Stimulated activated CD4-positive, alpha-beta T cell treated with anti-CD3 and anti-CD28 coated beads, Interleukin-15, amount 100 ng/mL, for 48 hours (primary cell): Measurements from ENCODE around the gene MYBBP1A.
"Not testable (repeated sequence)": the region's sequence is repeated elsewhere in the genome, so short reads cannot be mapped to it uniquely, and the experiment has no call there.

ENCODE experiments used
- DNase-seq, 2 donors: peaks; one replicate each; pipeline ENCODE4 v3.0.0-alpha.2; 2020; ENCODE audit warnings: low read depth in 2 of 2

The MYBBP1A gene, protein sequence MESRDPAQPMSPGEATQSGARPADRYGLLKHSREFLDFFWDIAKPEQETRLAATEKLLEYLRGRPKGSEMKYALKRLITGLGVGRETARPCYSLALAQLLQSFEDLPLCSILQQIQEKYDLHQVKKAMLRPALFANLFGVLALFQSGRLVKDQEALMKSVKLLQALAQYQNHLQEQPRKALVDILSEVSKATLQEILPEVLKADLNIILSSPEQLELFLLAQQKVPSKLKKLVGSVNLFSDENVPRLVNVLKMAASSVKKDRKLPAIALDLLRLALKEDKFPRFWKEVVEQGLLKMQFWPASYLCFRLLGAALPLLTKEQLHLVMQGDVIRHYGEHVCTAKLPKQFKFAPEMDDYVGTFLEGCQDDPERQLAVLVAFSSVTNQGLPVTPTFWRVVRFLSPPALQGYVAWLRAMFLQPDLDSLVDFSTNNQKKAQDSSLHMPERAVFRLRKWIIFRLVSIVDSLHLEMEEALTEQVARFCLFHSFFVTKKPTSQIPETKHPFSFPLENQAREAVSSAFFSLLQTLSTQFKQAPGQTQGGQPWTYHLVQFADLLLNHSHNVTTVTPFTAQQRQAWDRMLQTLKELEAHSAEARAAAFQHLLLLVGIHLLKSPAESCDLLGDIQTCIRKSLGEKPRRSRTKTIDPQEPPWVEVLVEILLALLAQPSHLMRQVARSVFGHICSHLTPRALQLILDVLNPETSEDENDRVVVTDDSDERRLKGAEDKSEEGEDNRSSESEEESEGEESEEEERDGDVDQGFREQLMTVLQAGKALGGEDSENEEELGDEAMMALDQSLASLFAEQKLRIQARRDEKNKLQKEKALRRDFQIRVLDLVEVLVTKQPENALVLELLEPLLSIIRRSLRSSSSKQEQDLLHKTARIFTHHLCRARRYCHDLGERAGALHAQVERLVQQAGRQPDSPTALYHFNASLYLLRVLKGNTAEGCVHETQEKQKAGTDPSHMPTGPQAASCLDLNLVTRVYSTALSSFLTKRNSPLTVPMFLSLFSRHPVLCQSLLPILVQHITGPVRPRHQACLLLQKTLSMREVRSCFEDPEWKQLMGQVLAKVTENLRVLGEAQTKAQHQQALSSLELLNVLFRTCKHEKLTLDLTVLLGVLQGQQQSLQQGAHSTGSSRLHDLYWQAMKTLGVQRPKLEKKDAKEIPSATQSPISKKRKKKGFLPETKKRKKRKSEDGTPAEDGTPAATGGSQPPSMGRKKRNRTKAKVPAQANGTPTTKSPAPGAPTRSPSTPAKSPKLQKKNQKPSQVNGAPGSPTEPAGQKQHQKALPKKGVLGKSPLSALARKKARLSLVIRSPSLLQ (N-terminal part only)

DNA sequence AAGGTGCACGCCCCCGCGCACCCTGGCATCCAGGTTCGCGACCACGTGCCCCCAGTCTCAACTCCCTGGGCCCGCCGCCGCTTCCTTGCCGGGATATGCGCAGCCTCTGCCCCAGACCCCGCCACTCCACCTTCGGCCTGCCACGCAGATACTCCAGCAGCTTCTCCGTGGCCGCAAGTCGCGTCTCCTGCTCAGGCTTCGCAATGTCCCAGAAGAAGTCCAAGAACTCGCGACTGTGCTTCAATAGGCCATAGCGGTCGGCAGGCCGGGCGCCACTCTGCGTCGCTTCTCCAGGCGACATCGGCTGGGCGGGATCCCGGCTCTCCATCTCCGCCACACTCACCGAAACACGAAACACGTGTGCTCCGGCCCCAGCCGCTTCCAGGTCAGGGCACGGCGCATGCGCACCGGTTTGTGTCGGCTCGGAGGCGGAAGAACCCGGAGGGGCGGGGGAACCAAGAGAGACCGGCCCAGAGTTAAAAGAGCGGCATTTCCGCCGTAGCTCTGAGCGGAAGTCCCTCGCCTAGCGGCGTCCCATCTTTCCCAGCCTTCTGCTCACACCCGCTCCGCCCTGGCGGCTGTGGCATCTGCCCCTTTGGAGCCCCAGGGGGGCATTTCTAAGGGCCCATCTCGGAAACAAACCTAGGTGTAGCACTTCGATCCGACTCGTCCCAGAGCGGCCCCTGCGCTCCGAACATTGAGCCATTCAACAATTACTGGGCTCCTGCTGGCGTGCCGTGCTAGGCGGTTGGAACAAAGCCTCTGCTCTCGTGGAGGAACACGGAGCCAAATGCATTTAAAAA lies at the start of gene MYBBP1A:
Gene MYBBP1A (minus strand): TSS at position 388 of the 803 bp plus-strand sequence. CDS start 60 bp downstream, at position 328.
- DNase-seq = peak; percentile 96

DNA sequence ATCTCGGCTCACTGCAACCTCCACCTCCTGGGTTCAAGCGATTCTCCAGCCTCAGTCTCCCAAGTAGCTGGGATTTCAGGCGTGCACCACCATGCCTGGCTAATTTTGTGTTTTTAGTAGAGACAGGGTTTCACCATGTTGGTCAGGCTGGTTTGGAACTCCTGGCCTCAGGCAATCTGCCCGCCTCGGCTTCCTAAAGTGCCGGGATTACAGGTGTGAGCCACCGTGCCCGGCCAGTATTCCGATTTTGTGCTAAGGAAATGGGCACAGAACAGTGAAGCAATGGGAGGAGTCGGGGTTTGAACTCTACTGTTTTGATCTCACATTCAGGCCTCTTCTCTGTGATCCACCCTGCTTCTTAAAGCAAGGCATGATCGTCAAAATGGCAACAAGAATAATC lies 49.6 kb upstream of the MYBBP1A start:
- not testable (repeated sequence) for DNase-seq

DNA sequence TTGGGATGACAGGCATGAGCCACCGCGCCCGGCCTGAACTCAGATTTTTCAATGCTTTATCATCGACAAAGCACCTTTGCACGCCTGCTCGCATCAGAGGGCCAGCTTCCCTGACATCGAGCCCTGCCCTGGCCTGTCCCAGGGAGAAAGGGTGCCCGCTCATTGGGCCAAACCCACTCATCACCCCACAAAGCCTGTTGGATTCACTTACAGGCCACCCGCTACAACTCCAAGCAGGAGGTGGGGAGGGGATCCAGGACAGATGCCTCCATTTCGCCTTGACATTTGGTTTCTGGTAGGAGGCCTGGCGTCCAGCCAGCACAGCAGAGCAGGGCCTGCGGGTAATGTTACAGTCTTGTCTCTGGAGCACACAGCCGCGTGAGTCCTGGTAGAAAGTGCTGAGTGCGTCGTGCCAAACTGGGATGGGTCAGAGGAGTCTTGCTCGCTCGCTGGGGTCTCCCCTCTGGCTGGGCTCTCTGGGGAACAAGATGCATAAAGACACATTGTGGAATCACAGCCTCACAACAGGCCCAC lies 49.0 kb upstream of the MYBBP1A start:
- DNase-seq = no peak

DNA sequence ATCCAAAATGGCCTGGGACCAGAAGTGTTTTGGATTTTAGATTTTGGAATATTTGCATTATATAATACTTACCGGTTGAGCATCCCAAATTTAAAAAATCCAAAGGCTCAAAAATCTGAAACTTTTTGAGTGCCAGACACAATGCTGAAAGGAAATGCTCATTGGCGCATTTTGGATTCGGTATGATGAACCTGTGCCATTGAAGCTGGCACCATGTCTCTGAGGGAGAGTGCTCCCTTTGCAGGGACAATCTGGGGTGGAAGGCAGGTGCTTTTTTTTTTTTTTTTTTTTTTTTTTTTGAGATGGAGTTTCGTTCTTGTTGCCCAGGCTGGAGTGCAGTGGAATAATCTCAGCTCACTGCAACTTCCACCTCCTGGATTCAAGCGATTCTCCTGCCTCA lies 46.9 kb upstream of the MYBBP1A start:
- no peak for DNase-seq

DNA sequence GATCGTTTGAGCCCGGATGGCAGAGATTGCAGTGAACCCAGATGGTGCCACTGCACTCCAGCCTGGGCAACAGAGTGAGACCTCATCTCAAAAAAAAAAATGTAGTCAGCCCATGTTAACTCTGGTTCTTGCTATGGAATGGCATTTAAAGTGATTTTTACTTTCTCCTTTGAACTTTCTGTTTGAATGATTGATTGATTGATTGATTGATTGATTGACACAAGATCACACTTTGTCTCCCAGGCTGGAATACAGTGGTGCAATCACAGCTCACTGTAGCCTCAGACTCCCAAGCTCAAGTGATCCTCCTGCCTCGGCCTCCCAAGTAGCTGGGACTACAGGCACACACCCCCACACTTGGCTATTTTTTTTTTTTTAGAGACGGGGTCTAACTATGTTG lies 46.1 kb upstream of the MYBBP1A start:
- no peak for DNase-seq

DNA sequence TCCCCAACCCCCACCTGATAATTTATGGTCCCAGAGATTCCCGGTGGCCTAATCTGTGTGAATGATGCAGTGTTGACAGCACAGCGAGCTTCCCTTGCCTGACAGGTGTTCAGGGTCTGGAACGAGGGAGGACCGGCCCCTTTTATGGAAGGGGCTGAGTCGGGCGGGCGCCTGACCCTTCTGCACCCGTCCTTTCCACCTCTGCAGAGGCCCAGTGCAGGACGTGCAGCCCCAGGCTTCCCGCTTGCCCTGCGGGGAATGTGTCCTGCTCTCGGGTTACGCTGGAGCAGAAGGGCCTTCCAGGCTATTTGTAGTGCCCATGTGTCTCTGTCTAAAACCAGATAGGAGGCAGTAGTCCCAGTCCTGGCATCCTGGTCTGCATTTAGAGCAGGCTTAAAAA lies 45.4 kb upstream of the MYBBP1A start:
- DNase-seq = no peak

DNA sequence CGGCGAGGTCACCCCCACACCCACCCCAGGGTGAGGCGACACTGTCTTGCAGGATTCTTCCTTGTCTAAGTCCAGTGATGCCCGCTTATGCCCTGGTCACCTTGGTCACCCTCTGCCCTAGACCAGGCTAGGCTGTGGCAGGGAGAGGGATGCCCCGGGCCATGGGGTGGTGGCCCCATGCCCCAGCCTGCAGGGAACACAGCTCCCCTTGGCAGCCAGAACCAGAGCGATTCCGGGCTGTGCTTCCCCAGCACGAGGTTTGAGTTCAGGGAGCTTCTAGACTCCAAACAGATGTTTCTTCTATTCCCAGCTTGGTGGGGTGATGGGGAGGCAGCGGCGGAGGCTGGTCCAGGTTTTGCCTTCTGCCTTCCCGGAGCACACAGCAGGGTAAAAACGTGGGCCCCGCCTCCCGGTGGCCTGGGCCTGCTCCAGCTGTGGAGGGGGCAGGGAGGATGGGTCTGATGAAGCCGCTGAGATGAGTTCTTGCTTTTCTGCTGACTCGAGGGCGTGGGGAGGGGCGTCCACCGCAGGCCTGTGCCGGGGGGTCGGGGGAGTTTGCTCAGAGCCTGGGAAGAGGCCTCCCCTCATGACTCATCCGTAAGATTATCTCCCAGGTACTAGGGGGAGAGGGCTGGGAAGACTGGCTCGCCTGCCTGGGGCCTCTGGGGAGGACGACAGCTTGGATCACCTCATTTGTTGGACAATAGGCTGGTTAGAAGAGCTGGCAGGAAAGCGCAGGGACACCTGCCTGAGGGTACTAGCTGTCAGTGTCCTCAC lies 44.5 kb upstream of the MYBBP1A start:
- no peak for DNase-seq

DNA sequence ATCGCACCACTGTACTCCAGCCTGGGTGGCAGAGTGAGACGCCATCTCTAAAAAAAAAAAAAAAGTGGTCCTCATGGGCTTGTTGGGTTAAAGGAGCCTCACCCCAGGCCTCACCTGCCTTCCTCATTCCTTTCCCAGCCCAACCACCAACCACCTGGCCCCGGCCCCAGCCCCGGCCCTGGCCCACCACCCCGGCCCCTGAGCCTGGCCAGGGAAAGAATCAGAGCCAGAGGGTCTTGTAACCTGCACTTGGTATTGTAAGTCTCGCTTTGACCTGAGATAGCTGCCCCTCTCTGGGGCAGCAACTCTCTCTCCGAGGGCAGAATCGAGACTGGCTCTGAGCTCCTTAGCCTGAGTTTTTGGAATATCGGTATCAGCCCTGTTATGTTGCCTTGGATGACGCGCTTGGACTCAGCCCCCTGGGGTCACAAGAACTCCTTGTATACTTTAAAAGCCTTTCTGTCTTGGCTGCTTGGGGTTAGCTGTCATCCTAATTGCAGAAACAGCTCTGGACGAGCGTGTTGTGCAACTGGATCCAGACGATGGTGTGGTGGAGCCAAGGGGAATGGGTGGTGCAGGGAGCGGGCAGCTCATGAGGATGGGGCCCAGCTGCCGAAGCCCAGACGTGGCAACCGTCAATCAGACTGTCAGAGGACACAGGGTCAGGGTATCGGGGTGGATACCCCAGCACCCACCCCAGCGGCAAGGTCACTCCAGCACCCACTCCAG lies 43.8 kb upstream of the MYBBP1A start:
- DNase-seq = no peak

DNA sequence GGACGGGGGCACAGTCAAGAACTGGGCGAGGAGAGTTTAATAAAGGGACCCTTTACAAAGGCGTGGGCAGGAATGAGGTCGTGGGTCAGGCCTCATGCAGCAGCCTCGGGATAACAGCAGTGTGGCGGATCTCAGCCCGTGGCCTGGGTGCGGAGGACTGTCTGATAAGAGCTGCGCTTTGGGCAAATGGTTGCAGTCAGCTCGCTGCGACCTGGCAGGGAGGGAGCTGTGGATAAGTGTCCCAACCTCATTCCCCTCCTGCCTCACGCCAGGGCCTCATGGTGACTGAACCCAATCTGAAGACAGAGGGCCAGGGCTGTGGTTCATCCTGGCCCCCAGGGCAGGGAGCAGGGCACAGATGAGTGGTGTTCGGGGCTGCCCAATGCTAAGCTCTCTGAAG lies 42.8 kb upstream of the MYBBP1A start:
- no peak for DNase-seq

DNA sequence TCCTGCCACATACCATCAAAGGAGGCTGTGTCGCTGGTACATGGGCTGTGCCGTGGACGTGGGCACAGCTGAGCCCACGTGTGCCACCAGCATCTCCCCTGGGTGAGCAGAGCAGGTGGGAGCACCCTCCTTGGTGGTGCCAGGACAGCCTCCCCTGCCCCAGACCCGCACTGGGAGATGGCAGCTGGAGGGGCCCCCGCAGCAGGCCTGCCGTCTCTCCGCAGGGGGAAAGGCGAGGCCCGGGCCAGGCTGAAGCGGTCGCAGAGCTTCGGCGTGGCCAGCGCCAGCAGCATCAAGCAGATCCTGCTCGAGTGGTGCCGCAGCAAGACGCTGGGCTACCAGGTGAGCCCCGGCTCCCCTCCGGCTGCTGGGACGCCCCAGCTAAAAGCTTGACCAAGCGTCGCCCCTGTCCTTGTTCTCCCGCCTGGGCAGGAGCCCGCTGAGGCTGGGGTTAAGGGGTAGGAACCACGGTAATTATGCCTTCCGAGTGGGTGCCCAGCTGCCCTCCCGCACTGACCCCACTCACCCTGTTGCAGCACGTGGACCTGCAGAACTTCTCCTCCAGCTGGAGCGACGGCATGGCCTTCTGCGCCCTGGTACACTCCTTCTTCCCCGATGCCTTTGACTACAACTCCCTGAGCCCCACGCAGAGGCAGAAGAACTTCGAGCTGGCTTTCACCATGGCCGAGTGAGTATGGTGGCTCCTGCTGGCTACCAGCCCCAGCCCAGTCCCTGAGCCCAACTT lies 41.6 kb upstream of the MYBBP1A start:
- no peak for DNase-seq

DNA sequence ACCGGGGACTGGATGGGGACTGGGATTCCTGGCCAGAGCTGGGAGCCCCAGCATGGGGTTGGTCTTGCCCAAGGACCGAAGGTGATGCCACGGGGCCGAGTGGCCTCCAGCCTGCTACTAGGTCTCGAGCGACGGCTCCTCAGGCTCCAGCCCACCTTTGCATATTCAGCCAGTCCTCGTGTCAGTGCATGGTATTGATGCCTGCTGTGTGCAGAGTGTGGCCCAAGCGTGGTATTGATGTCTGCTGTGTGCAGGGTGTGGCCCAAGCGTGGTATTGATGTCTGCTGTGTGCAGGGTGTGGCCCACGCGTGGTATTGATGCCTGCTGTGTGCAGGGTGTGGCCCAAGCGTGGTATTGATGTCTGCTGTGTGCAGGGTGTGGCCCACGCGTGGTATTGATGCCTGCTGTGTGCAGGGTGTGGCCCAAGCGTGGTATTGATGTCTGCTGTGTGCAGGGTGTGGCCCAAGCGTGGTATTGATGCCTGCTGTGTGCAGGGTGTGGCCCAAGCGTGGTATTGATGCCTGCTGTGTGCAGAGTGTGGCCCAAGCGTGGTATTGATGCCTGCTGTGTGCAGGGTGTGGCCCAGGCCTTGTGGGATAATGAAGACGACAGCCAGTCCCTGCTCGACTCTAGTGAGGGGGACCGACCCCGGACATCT lies 40.6 kb upstream of the MYBBP1A start:
- DNase-seq = not testable (repeated sequence)

DNA sequence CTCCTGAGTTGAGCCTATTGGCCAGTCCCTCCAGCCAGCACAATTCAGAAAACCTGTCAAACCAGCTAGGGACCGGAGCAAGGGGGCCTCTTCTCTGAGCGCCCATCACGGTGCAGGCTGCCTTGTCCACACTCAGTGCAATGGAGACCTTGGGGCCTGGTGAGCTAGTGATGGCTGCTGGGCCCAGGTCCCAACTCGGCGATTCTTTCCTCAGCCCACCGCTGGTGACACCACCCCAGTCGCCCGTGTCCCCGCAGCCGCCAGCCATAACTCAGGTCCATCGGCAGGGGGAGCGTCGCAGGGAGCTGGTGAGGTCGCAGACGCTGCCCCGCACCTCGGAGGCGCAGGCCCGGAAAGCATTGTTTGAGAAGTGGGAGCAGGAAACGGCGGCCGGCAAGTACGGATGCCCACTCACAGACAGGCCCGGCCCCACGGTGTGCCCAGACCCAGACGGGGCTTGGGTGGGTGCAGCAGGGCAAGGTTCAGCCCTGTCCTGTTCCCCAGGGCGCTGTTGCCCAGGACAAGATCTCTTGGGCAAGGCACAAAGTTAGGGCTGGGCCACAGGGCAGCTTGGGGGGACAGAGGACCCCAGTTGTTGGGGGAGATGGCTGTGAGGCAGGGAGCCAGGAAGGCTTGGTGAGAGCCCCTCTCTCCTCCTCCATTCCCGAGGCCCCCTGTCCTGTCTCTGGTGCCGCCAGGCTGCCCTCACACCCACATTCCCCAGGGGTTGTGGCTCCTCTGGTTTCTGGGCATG lies 39.9 kb upstream of the MYBBP1A start:
- peak; percentile 25 to 26 for DNase-seq

DNA sequence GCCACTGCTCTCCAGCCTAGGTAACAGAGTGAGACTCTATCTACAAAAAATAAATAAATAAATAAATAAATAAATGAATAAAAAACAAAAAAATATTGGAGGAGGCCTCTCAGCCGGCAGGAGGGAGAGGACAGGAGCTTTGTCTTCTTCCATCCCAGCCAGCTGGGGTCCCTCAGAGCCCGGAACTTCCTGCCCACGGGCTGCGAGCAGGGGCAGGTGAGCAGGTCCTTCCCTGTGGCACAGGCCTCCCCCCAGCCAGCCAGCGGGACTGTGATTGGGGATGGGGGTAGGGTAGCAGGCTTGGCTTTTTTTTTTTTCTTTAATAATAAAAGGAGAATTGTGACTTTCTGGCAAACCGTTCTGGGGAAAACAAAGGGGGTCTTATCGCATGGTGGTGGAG lies 39.2 kb upstream of the MYBBP1A start:
- no peak for DNase-seq

DNA sequence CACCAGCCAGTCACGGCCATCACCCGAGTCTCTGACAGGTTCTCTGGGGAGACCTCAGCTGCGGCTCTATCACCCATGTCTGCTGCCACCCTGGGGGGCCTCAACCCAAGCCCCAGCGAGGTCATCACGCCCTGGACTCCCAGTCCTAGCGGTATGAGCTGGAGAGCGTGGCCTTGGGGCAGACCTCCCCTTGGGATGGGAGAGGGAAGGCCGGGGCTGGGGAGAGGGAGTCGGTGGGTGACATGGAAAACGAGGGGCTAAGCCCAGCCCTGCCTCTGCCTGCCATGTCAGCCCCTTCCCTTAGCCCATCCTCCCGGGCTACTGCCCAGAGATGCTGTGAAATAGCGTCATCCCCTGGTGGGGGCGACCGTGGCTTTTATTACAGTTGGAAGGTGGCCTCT lies 37.8 kb upstream of the MYBBP1A start:
- DNase-seq = no peak

DNA sequence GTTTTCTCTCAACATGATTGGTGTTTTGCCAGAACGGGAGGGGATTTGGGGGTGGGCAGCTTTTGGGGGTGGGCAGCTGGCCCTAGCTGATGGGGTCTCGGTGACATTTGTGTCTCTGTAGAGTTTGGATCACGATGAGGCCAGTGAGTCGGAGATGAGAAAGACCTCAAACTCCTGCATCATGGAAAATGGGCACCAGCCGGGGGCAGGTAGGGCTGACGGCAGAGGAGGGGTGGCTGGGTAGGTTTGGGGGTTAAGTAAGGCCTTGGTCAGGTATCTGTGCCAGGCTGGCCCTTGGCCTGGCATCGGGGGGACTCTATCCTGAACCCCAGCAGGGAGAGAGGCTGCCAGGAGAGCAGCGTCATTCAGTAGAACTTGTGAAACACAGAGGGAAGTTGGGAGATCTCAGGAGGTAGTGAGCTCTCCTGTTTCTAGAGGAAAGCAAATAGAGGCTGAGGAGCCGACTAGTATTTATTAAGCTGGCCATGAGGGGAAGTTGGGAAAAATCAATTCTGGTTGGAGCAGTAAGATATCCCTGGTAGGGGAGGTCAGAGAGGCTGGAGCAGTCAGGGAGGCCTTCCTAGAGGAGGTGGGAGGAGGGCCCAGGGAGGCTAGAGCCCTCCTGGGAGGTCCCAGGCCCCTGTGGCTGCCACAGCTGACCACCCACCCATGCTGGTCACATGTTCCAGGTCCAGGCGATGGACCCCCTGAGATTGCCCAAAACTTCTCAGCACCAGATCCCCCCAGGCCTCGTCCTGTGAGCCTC lies 37.2 kb upstream of the MYBBP1A start:
- no peak for DNase-seq

DNA sequence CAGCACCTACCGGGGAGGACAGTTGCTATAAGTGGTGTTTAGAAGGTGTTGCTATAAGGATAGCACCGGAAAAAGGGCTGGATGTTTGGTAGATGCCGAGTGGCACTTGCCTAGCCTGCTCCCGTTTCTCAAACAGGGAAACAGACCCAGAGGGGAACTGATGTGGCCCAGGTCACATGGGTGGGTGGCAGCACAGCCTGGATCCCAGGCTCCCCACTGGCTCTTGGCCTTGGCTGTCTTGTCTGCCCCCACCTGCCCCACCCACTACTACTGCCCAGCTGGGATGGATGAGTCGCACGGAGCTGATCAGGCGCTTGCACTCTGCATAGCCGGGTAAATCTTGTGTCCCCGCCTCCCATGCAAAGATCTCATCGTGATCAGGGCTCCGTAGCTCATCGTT lies 36.3 kb upstream of the MYBBP1A start:
- DNase-seq = no peak
